Keratinocyte (primary cell): ENCODE data around the gene TRPV5. TPM values are rescaled to one million over a fixed set of nuclear protein-coding genes. Genes with fewer than 3 reads are reported as not detected.

Experiments
- DNase-seq: peaks from one replicate; pipeline ENCODE4 v3.0.0-alpha.2; 2011; ENCODE audit warnings: low read depth, missing footprints, low spot score
- FAIRE-seq: peaks from 2 replicates; lab custom pipeline; 2011; peaks lifted over from hg19 to GRCh38; lab: Jason Lieb, UNC
- H2AFZ ChIP-seq: 2 replicates; pipeline ENCODE4 v1.6.0; 2012; ENCODE audit warnings: low read length, control low read depth, inconsistent platforms; ENCODE audit not compliant: control insufficient read depth
- H3K27ac ChIP-seq: 2 replicates; pipeline ENCODE4 v1.5.1; 2011; ENCODE audit warnings: low read length; ENCODE audit not compliant: control insufficient read depth, insufficient read depth
- H3K27me3 ChIP-seq: 3 replicates; pipeline ENCODE4 v1.6.0; 2011; ENCODE audit warnings: low read length; ENCODE audit not compliant: control insufficient read depth, insufficient read depth; ENCODE audit errors: extremely low read depth
- H3K36me3 ChIP-seq, 2 experiments: 2 replicates in 1 of 2; 3 replicates in 1 of 2; pipeline ENCODE4 v1.5.1; 2011; ENCODE audit warnings: low read length in 2 of 2, mild to moderate bottlenecking in 1 of 2; ENCODE audit not compliant: control insufficient read depth in 2 of 2, insufficient read depth in 2 of 2; ENCODE audit errors: extremely low read depth in 1 of 2
- H3K4me1 ChIP-seq: 3 replicates; pipeline ENCODE4 v1.5.1; 2011; ENCODE audit warnings: low read length; ENCODE audit not compliant: control insufficient read depth, insufficient read depth; ENCODE audit errors: extremely low read depth
- H3K4me2 ChIP-seq: 3 replicates; pipeline ENCODE4 v1.6.0; 2011; ENCODE audit warnings: low read depth, low read length; ENCODE audit not compliant: control insufficient read depth, insufficient read depth; ENCODE audit errors: extremely low read depth
- H3K4me3 ChIP-seq, 3 experiments: fragments of 200-600 bp in 1 of 3; sonication (generic) in 1 of 3; 2 replicates in 2 of 3; 3 replicates in 1 of 3; pipeline ENCODE4 v1.5.1; 2011 to 2016; ENCODE audit warnings: low read length in 3 of 3, mild to moderate bottlenecking in 3 of 3, control low read depth in 2 of 3, inconsistent platforms in 1 of 3, low read depth in 1 of 3, mixed read lengths in 1 of 3, mixed run types in 1 of 3, moderate library complexity in 1 of 3; ENCODE audit not compliant: control insufficient read depth in 2 of 3, insufficient read depth in 2 of 3; ENCODE audit errors: extremely low read depth in 1 of 3
- H3K79me2 ChIP-seq: 2 replicates; pipeline ENCODE4 v1.6.0; 2012; ENCODE audit warnings: low read length; ENCODE audit not compliant: control insufficient read depth, insufficient read depth
- H3K9ac ChIP-seq: 3 replicates; pipeline ENCODE4 v1.6.0; 2011; ENCODE audit warnings: low read length; ENCODE audit not compliant: control insufficient read depth, insufficient read depth; ENCODE audit errors: extremely low read depth
- H3K9me1 ChIP-seq: 3 replicates; pipeline ENCODE4 v1.6.0; 2011; ENCODE audit warnings: low read length; ENCODE audit not compliant: control insufficient read depth, insufficient read depth; ENCODE audit errors: extremely low read depth
- H3K9me3 ChIP-seq: 2 replicates; pipeline ENCODE4 v1.5.1; 2012; ENCODE audit warnings: low read depth, low read length; ENCODE audit not compliant: control insufficient read depth
- H4K20me1 ChIP-seq: 3 replicates; pipeline ENCODE4 v1.6.0; 2011; ENCODE audit warnings: low read length; ENCODE audit not compliant: control insufficient read depth, insufficient read depth; ENCODE audit errors: extremely low read depth
- CTCF ChIP-seq, 3 experiments: IDR thresholded peaks in 1 of 3; conservative IDR thresholded peaks in 1 of 3; optimal IDR thresholded peaks in 1 of 3; 2 replicates in 2 of 3; 3 replicates in 1 of 3; pipeline versions ENCODE3 to v1.5.1; 2011; ENCODE audit warnings: low read length in 3 of 3, mild to moderate bottlenecking in 3 of 3, moderate library complexity in 2 of 3, control low read depth in 1 of 3, inconsistent platforms in 1 of 3; ENCODE audit not compliant: insufficient read depth in 2 of 3; ENCODE audit errors: extremely low read depth in 1 of 3
- EZH2 ChIP-seq: IDR thresholded peaks from one replicate; pipeline ENCODE4 v1.6.1; 2012; ENCODE audit warnings: inconsistent platforms, mild to moderate bottlenecking, low read length, moderate library complexity
- dilution Hi-C: fragments of 300-500 bp; cut with MboI; formaldehyde crosslinking; loops from one replicate; pipeline ENCODE4 v1.7.0; 2020; ENCODE audit warnings: low sequenced_read_pairs; ENCODE audit not compliant: extremely low pct_ligation_motif_present
- polyA plus RNA-seq, 5 experiments: library from polyadenylated mRNA; depleted of rRNA in 3 of 5; stranded (reverse) in 3 of 5; stranded (forward) in 1 of 5; unstranded in 1 of 5; fragments of >200 nt; gene quantifications; 1 replicate in 1 of 5; 2 replicates in 3 of 5; 3 replicates in 1 of 5; pipeline versions ENCODE4 v1.2.1 to v1.2.3, GENCODE V29; 2011 to 2012; ENCODE audit warnings: missing spikeins in 2 of 5, low read depth in 1 of 5, low replicate concordance in 1 of 5

Gene TRPV5
- polyA plus RNA-seq, 1 donor (not counting 4 experiments of a cell fraction or from before 2014, with no cell fraction given) = not detected

GRCh38 chr7:142969183-142969582 lies 35.6 kb upstream of the TRPV5 start:
- Histone ChIP-seq H3K36me3 (no peaks in the 10 kb centered on the region), H3K4me3 (no peak overlapping the region), H3K9ac (no peak overlapping the region), H3K27me3 (no peaks in the 10 kb centered on the region), H3K4me2 (no peak overlapping the region), H3K27ac (no peak overlapping the region), H3K4me1 (no peaks in the 10 kb centered on the region), H4K20me1 (no peaks in the 10 kb centered on the region), H3K9me1 (no peaks in the 10 kb centered on the region), H3K9me3 (no peaks in the 10 kb centered on the region), H2AFZ (no peak overlapping the region), H3K79me2 (no peaks in the 10 kb centered on the region)
- DNase-seq (no peak), FAIRE-seq (no peak)
- TF ChIP-seq CTCF (optimal IDR thresholded peaks at IDR 0.05 in 1 of 3, IDR thresholded peaks at IDR 0.05 in 1 of 3, conservative IDR thresholded peaks at IDR 0.05 in 1 of 3; ENCODE audit: extremely low read depth in 1 of 3, insufficient read depth in 2 of 3, low read length in 3 of 3) (no peak), EZH2 (no peak)
- dilution Hi-C loops = no loop called here

GRCh38 chr7:142968229-142968628 lies 34.7 kb upstream of the TRPV5 start:
- H3K9me1 ChIP-seq = no peaks in the 10 kb centered on the region
- H3K4me2 ChIP-seq = no peak overlapping the region
- H3K9ac ChIP-seq = no peak overlapping the region
- no peaks in the 10 kb centered on the region for H3K9me3 ChIP-seq
- no peak for FAIRE-seq
- no peaks in the 10 kb centered on the region for H3K36me3 ChIP-seq
- no peak overlapping the region for H3K27ac ChIP-seq
- dilution Hi-C loops = no loop called here
- no peaks in the 10 kb centered on the region for H3K4me1 ChIP-seq
- H3K4me3 ChIP-seq = no peak overlapping the region
- DNase-seq = no peak
- TF ChIP-seq CTCF (optimal IDR thresholded peaks at IDR 0.05 in 1 of 3, IDR thresholded peaks at IDR 0.05 in 1 of 3, conservative IDR thresholded peaks at IDR 0.05 in 1 of 3; ENCODE audit: extremely low read depth in 1 of 3, insufficient read depth in 2 of 3, low read length in 3 of 3) = no peak
- no peak for TF ChIP-seq EZH2
- no peak overlapping the region for H2AFZ ChIP-seq
- no peaks in the 10 kb centered on the region for H4K20me1 ChIP-seq
- H3K27me3 ChIP-seq = no peaks in the 10 kb centered on the region
- H3K79me2 ChIP-seq = no peaks in the 10 kb centered on the region
